ENCODE measurements around the gene SYPL1.

DNA sequence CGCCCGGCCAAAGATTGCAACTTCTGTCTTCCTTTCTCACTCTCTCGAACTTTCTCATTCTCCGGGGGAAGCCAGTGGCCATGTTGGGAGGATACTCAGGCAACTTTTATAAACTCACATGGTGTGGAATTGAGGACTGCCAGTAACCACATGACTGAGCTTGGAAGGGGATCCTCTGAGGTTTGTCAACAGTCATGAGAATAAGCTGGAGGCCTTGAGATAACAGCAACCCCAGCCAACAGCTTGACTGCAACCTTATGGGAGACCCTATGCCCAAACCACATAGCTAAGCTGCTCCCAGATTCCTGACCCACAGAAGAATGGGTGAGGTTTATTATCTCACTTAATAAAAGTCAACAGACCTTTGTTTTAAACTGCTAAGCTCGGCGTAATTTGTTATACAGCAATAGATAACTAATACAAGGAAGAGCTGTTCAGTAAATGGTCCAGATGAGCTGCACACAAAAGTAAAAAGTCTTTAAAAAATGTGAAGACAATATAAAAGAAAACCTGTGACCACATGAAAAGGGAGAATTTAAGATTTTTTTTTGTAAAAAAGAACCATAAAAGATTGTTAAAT, 9.6 kb downstream of the SYPL1 start:
- TF ChIP-seq, protein P1, sequence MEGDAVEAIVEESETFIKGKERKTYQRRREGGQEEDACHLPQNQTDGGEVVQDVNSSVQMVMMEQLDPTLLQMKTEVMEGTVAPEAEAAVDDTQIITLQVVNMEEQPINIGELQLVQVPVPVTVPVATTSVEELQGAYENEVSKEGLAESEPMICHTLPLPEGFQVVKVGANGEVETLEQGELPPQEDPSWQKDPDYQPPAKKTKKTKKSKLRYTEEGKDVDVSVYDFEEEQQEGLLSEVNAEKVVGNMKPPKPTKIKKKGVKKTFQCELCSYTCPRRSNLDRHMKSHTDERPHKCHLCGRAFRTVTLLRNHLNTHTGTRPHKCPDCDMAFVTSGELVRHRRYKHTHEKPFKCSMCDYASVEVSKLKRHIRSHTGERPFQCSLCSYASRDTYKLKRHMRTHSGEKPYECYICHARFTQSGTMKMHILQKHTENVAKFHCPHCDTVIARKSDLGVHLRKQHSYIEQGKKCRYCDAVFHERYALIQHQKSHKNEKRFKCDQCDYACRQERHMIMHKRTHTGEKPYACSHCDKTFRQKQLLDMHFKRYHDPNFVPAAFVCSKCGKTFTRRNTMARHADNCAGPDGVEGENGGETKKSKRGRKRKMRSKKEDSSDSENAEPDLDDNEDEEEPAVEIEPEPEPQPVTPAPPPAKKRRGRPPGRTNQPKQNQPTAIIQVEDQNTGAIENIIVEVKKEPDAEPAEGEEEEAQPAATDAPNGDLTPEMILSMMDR (IDR thresholded peaks at IDR 0.05; ENCODE audit: low read depth, low read length, poor library complexity, severe bottlenecking): no peak
- no peak for TF ChIP-seq EZH2phosphoT487 (IDR thresholded peaks at IDR 0.05; ENCODE audit: borderline replicate concordance, low read length)

All from DOHH2 (cell line).